Natural killer cell (primary cell): ENCODE data around the gene MYO7B. TPM values are rescaled to one million over a fixed set of nuclear protein-coding genes. Genes with fewer than 3 reads are reported as not detected.

Experiments used
- ATAC-seq, 3 donors: fragments of 150-1000 bp in 2 of 3; fragments of 200-7000 bp in 1 of 3; cut with Tn5 transposase; 1 replicate in 1 of 3; 2 replicates in 2 of 3; pipeline ENCODE4 v1.10.0; 2021; ENCODE audit warnings: mild to moderate bottlenecking in 2 of 3, moderate library complexity in 2 of 3
- DNase-seq, 2 donors: peaks; one replicate each; pipeline versions ENCODE4 v3.0.0 to v3.0.0-alpha.2; 2013 to 2021; ENCODE audit warnings: mixed read lengths in 1 of 2
- H3K27ac ChIP-seq: one replicate; pipeline ENCODE4 v1.5.1; 2013; ENCODE audit warnings: mild to moderate bottlenecking, low read length
- H3K27me3 ChIP-seq: one replicate; pipeline ENCODE4 v1.6.1; 2013; ENCODE audit warnings: low read length; ENCODE audit not compliant: control insufficient read depth, insufficient read depth
- H3K36me3 ChIP-seq: one replicate; pipeline ENCODE4 v1.6.1; 2013; ENCODE audit warnings: low read length; ENCODE audit not compliant: control insufficient read depth, insufficient read depth
- H3K4me1 ChIP-seq: one replicate; pipeline ENCODE4 v1.6.1; 2013; ENCODE audit warnings: low read length; ENCODE audit not compliant: control insufficient read depth, insufficient read depth
- H3K4me3 ChIP-seq: one replicate; pipeline ENCODE4 v1.5.1; 2013; ENCODE audit warnings: low read length
- H3K9me3 ChIP-seq: one replicate; pipeline ENCODE4 v1.6.1; 2013; ENCODE audit warnings: low read length; ENCODE audit not compliant: control insufficient read depth, insufficient read depth
- H3K27ac Mint-ChIP-seq, 2 donors: one replicate each; pipeline ENCODE4 v1.8.0; 2022; ENCODE audit warnings: mild to moderate bottlenecking in 2 of 2, mixed read lengths in 2 of 2, moderate library complexity in 1 of 2
- H3K27me3 Mint-ChIP-seq, 2 donors: one replicate each; pipeline ENCODE4 v1.8.0; 2022; ENCODE audit warnings: low read depth in 2 of 2, mixed read lengths in 2 of 2
- H3K36me3 Mint-ChIP-seq: one replicate; pipeline ENCODE4 v1.8.0; 2022; ENCODE audit warnings: mixed read lengths
- H3K4me1 Mint-ChIP-seq, 2 donors: one replicate each; pipeline ENCODE4 v1.8.0; 2022; ENCODE audit warnings: mixed read lengths in 2 of 2
- H3K4me3 Mint-ChIP-seq: one replicate; pipeline ENCODE4 v1.8.0; 2022; ENCODE audit warnings: mild to moderate bottlenecking, moderate library complexity, mixed read lengths
- H3K9me3 Mint-ChIP-seq, 2 donors: one replicate each; pipeline ENCODE4 v1.8.0; 2022; ENCODE audit warnings: mixed read lengths in 2 of 2
- CTCF ChIP-seq: fragments of 200-600 bp; IDR thresholded peaks from one replicate; pipeline ENCODE4 v1.8.0; 2022; ENCODE audit warnings: antibody characterized with exemption
- WGBS: methylation state at CpG from one replicate; pipeline ENCODE4 v1.1.7; 2013; ENCODE audit warnings: missing lambda C conversion rate; ENCODE audit not compliant: insufficient coverage; 5-methylcytosine and 5-hydroxymethylcytosine counted together
- intact Hi-C: fragments of 100-400 bp; cut with micrococcal nuclease; formaldehyde crosslinking; loops from one replicate; pipeline ENCODE4 v1.14.2; 2022
- total RNA-seq, 4 donors: library from RNA; stranded (reverse); fragments of 120-200 nt in 1 of 4; gene quantifications; one replicate each; pipeline versions ENCODE4 v1.2.3 to v1.2.4, GENCODE V29; 2013 to 2022

The MYO7B gene
- total RNA-seq, 3 donors from 2014 or later (not counting 1 experiment from before 2014, with no cell fraction given): 0.14 to 0.45 (median 0.25) TPM

- ATAC-seq: no peak
- no peaks in the 10 kb centered on the region for H3K9me3 Mint-ChIP-seq
- WGBS: 94% methylated on average over 4 of the region's 4 CpGs
These were observed 23.1 kb upstream of the MYO7B start for GRCh38 chr2:127512362-127512761.

GRCh38 chr2:127514076-127514475 is 21.4 kb upstream of the MYO7B start:
- TF ChIP-seq CTCF: no peak
- peaks cover 7% of the 10 kb centered on the region for H3K36me3 Mint-ChIP-seq
- intact Hi-C loops: no loop called here
- peaks cover 70 to 76% of the 10 kb centered on the region in 2 donors for H3K4me1 Mint-ChIP-seq
- Histone ChIP-seq H3K27ac (no peak overlapping the region), H3K9me3 (no peaks in the 10 kb centered on the region), H3K27me3 (no peaks in the 10 kb centered on the region), H3K36me3 (peaks cover 24% of the 10 kb centered on the region), H3K4me1 (no peaks in the 10 kb centered on the region), H3K4me3 (no peak overlapping the region)
- no peak overlapping the region for H3K27ac Mint-ChIP-seq
- DNase-seq: no peak
- WGBS: over 99% methylated on average over 10 of the region's 10 CpGs
- H3K27me3 Mint-ChIP-seq: no peaks in the 10 kb centered on the region
- no peak overlapping the region for H3K4me3 Mint-ChIP-seq
- H3K9me3 Mint-ChIP-seq: no peaks in the 10 kb centered on the region
- ATAC-seq: no peak

More at GRCh38 chr2:127512362-127512761, 23.1 kb upstream of the MYO7B start:
- Mint-ChIP-seq H3K36me3 (peaks cover 7% of the 10 kb centered on the region), H3K4me3 (no peak overlapping the region), H3K27me3 (no peaks in the 10 kb centered on the region), H3K27ac (peak overlapping the region; percentile 69 to 80), H3K4me1 (peaks cover 82 to 88% of the 10 kb centered on the region in 2 donors)
- H3K9me3 ChIP-seq: no peaks in the 10 kb centered on the region
- H3K4me1 ChIP-seq: no peaks in the 10 kb centered on the region
- no peak for TF ChIP-seq CTCF
- no peak overlapping the region for H3K27ac ChIP-seq
- H3K4me3 ChIP-seq: no peak overlapping the region
- no peaks in the 10 kb centered on the region for H3K27me3 ChIP-seq
- intact Hi-C loops: no loop called here
- no peak for DNase-seq
- H3K36me3 ChIP-seq: peaks cover 28% of the 10 kb centered on the region

- no peak for TF ChIP-seq CTCF
- no peaks in the 10 kb centered on the region for H3K9me3 Mint-ChIP-seq
- DNase-seq (no peak), ATAC-seq (no peak)
- H3K27me3 Mint-ChIP-seq: no peaks in the 10 kb centered on the region
- Histone ChIP-seq H3K27me3 (no peaks in the 10 kb centered on the region), H3K4me1 (no peaks in the 10 kb centered on the region), H3K9me3 (no peaks in the 10 kb centered on the region), H3K27ac (no peak overlapping the region), H3K36me3 (peaks cover 25% of the 10 kb centered on the region), H3K4me3 (no peak overlapping the region)
- no peak overlapping the region for H3K4me3 Mint-ChIP-seq
- H3K4me1 Mint-ChIP-seq: peaks cover 70 to 76% of the 10 kb centered on the region in 2 donors
- WGBS: 96% methylated on average over 13 of the region's 13 CpGs
- H3K27ac Mint-ChIP-seq: peak overlapping the region; percentile 47 to 63
- intact Hi-C loops: no loop called here
- H3K36me3 Mint-ChIP-seq: peaks cover 7% of the 10 kb centered on the region
These were observed 21.0 kb upstream of the MYO7B start for GRCh38 chr2:127514485-127514884.

- H3K36me3 Mint-ChIP-seq: peaks cover 7% of the 10 kb centered on the region
- peak overlapping the region; percentile 46 to 47 for H3K27ac Mint-ChIP-seq
- no peaks in the 10 kb centered on the region for H3K27me3 Mint-ChIP-seq
- ATAC-seq (no peak), DNase-seq (no peak)
- Histone ChIP-seq H3K9me3 (no peaks in the 10 kb centered on the region), H3K36me3 (peaks cover 32% of the 10 kb centered on the region), H3K27me3 (no peaks in the 10 kb centered on the region), H3K27ac (no peak overlapping the region), H3K4me1 (no peaks in the 10 kb centered on the region), H3K4me3 (no peak overlapping the region)
- H3K4me1 Mint-ChIP-seq: peaks cover 67 to 69% of the 10 kb centered on the region in 2 donors
- no peak overlapping the region for H3K4me3 Mint-ChIP-seq
- intact Hi-C loops: no loop called here
- WGBS: 90% methylated on average over 6 of the region's 6 CpGs
- H3K9me3 Mint-ChIP-seq: no peaks in the 10 kb centered on the region
- TF ChIP-seq CTCF: no peak
These were observed 20.0 kb upstream of the MYO7B start for GRCh38 chr2:127515383-127515915.
